ENCODE measurements around the gene CSNK1A1L.

The CSNK1A1L gene

DNA sequence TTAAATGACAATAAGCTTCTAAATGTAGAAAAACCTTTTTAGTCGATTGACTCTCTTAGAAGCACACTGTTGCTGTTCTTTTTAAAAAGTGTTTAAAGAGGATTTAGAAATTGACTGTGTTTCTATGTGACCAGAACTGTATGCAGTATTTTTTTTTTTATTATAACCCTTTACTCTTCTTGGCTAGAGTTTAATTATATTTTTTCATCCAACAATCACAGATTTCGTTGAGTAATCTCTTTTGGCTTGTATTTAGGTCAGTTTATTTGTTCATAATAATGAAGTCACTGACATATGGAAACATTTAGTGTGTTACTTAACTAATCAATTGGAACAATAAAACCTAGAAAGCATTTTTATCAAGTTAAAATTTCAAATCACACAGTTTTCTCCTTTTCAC is 19.9 kb downstream of the CSNK1A1L start:
- no peak for TF ChIP-seq ZFX (IDR thresholded peaks at IDR 0.05; ENCODE audit: borderline replicate concordance)
- TF ChIP-seq CTCF (IDR thresholded peaks at IDR 0.05) = no peak
- H3K27ac ChIP-seq = no peak overlapping the region

DNA sequence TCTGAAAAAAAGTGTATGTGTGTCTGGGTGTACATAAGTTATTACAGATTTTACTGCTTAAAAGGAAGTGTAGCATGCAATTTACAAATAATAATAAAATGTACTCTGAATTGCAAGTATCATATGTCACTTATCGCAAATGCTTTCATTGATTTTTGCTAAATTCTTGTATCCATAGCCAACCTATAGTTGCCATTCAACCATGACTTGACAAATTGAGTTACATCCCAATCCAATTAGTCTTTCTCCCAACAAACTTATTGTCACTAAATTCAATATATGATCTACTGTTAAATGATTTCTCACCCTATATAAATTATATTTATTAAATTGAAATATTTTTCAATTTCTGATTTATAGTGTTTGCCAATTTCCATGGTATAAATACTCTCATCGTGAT is 28.6 kb downstream of the CSNK1A1L start:
- no peak for TF ChIP-seq CTCF (IDR thresholded peaks at IDR 0.05)
- no peak for TF ChIP-seq ZFX (IDR thresholded peaks at IDR 0.05; ENCODE audit: borderline replicate concordance)
- no peak overlapping the region for H3K27ac ChIP-seq

GRCh38 chr13:37075164-37075563 is 30.3 kb downstream of the CSNK1A1L start:
- TF ChIP-seq ZFX (IDR thresholded peaks at IDR 0.05; ENCODE audit: borderline replicate concordance) (no peak), CTCF (IDR thresholded peaks at IDR 0.05) (no peak)

GRCh38 chr13:37074703-37075102 is 30.8 kb downstream of the CSNK1A1L start:
- TF ChIP-seq ZFX (IDR thresholded peaks at IDR 0.05; ENCODE audit: borderline replicate concordance) = no peak
- TF ChIP-seq CTCF (IDR thresholded peaks at IDR 0.05) = peak; percentile 71
- no peak overlapping the region for H3K27ac ChIP-seq

More at GRCh38 chr13:37075164-37075563, 30.3 kb downstream of the CSNK1A1L start:
- H3K27ac ChIP-seq = no peak overlapping the region

DNA sequence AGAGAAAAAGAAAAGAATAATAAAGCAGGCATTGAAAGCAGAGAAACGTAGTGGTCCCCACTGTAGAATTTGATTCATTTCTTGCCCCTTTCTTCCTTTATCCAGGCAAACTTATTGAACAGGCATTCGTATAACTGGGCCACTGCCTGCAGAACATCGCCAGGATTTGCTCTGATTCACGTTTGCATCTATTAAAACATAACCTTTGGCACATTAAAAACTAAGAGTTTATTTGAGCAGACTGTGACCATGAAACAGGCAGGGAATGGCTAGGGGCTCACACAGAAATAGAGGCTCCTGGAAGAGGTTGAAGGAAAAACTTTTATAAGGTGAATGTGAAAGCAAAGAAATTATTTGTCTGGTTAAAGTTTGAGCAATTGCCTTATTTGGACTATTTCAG is 33.4 kb downstream of the CSNK1A1L start:
- H3K27ac ChIP-seq = no peak overlapping the region
- TF ChIP-seq CTCF (IDR thresholded peaks at IDR 0.05) = no peak
- TF ChIP-seq ZFX (IDR thresholded peaks at IDR 0.05; ENCODE audit: borderline replicate concordance) = no peak

GRCh38 chr13:37070956-37071355 is 34.5 kb downstream of the CSNK1A1L start:
- TF ChIP-seq CTCF (IDR thresholded peaks at IDR 0.05) = no peak
- TF ChIP-seq ZFX (IDR thresholded peaks at IDR 0.05; ENCODE audit: borderline replicate concordance) = no peak
- no peak overlapping the region for H3K27ac ChIP-seq

GRCh38 chr13:37070145-37070695 is 35.2 kb downstream of the CSNK1A1L start:
- no peak overlapping the region for H3K27ac ChIP-seq
- no peak for TF ChIP-seq ZFX (IDR thresholded peaks at IDR 0.05; ENCODE audit: borderline replicate concordance)
- no peak for TF ChIP-seq CTCF (IDR thresholded peaks at IDR 0.05)
